Stimulated activated CD4-positive, alpha-beta T cell treated with anti-CD3 and anti-CD28 coated beads, Interleukin-1b, Interleukin-23, amount 100 ng/mL, for 1 hour (primary cell): ENCODE results near the gene GGA3.
"Not testable (repeated sequence)": the region's sequence is repeated elsewhere in the genome, so short reads cannot be mapped to it uniquely, and the experiment has no call there.

Experiments
- DNase-seq, 2 donors: peaks; one replicate each; pipeline ENCODE4 v3.0.0-alpha.2; 2020; ENCODE audit warnings: low read depth in 2 of 2

GGA3 gene

GRCh38 chr17:75261336-75262111 is at the start of gene GGA3, which contains the start of gene MRPS7:
GGA3 (minus strand) TSS chr17:75261606; CDS start chr17:75261587, 19 bp downstream.
MRPS7 (plus strand) TSS chr17:75261879; CDS start chr17:75261901, 22 bp downstream.
- DNase-seq = peak; percentile 88

GRCh38 chr17:75308732-75309629 is 47.6 kb upstream of the GGA3 start:
- DNase-seq = no peak

- no peak for DNase-seq
These were observed 46.7 kb upstream of the GGA3 start for GRCh38 chr17:75307957-75308731.

GRCh38 chr17:75301502-75302206 is 40.2 kb upstream of the GGA3 start:
- DNase-seq = no peak

- no peak for DNase-seq
These were observed 39.6 kb upstream of the GGA3 start for GRCh38 chr17:75301049-75301448.

- DNase-seq = no peak
These were observed 38.9 kb upstream of the GGA3 start for GRCh38 chr17:75300280-75300679.

GRCh38 chr17:75295201-75296158 is 34.1 kb upstream of the GGA3 start:
- no peak for DNase-seq

- not testable (repeated sequence) for DNase-seq
These were observed 31.5 kb upstream of the GGA3 start for GRCh38 chr17:75292810-75293448.

GRCh38 chr17:75289832-75290337 is 28.5 kb upstream of the GGA3 start:
- peak; percentile 7 to 41 for DNase-seq

- peak; percentile 79 to 89 for DNase-seq
These were observed 27.9 kb upstream of the GGA3 start, which contains the start of gene SLC25A19 for GRCh38 chr17:75289115-75289831. SLC25A19 (minus strand) TSS chr17:75289433; CDS start chr17:75286764, 2,669 bp downstream.

GRCh38 chr17:75288770-75289114 is 27.3 kb upstream of the GGA3 start:
- no peak for DNase-seq

- DNase-seq = no peak
These were observed 27.0 kb upstream of the GGA3 start for GRCh38 chr17:75288359-75288758.

- no peak for DNase-seq
These were observed 25.8 kb upstream of the GGA3 start for GRCh38 chr17:75287221-75287620.

GRCh38 chr17:75285123-75285522 is 23.7 kb upstream of the GGA3 start:
- DNase-seq = no peak

GRCh38 chr17:75280189-75280588 is 18.8 kb upstream of the GGA3 start:
- not testable (repeated sequence) for DNase-seq

- DNase-seq = no peak
These were observed 16.3 kb upstream of the GGA3 start for GRCh38 chr17:75277664-75278071.

- no peak for DNase-seq
These were observed 12.7 kb upstream of the GGA3 start for GRCh38 chr17:75273977-75274708.

- DNase-seq = no peak
These were observed 11.4 kb upstream of the GGA3 start for GRCh38 chr17:75272848-75273184.
